Measurements from ENCODE around the gene BNC2. TPM values are rescaled to one million over a fixed set of nuclear protein-coding genes. Genes with fewer than 3 reads are reported as not detected.

The BNC2 gene
- total RNA-seq, 2 experiments from 2014 or later, result not detected

GRCh38 chr9:16833296-16833835, 37.1 kb downstream of the BNC2 start:
- H2AFZ ChIP-seq (ENCODE audit: low read length), result no peak overlapping the region
- H3K79me2 ChIP-seq (ENCODE audit: insufficient read depth, low read depth, low read length), result no peaks in the 10 kb centered on the region
- no peaks in the 10 kb centered on the region for H4K20me1 ChIP-seq (ENCODE audit: insufficient read depth, low read length)
- intact Hi-C loops (cut with micrococcal nuclease; ENCODE audit: unreplicated experiment), result no loop called here
- CTCF ChIA-PET (ENCODE audit: unreplicated experiment), result no interaction called here
- no peaks in the 10 kb centered on the region for H3K36me3 ChIP-seq (ENCODE audit: insufficient read depth, low read length)
- no peak overlapping the region for H3K4me2 ChIP-seq (ENCODE audit: low read length)
- H3K27ac ChIP-seq (ENCODE audit: low read depth, low read length, poor library complexity, severe bottlenecking), result no peak overlapping the region
- no peaks in the 10 kb centered on the region for H3K9me3 ChIP-seq (ENCODE audit: low read length)
- H3K4me1 ChIP-seq (ENCODE audit: insufficient read depth, low read length, poor library complexity, severe bottlenecking), result no peaks in the 10 kb centered on the region
- DNase-seq (ENCODE audit: low spot score), result no peak
- POLR2A ChIA-PET, result no interaction called here
- BruUV-seq (replicated peaks), result no TSS peak
- H3K9me2 ChIP-seq (ENCODE audit: insufficient read depth, low read length), result no peaks in the 10 kb centered on the region
- TF ChIP-seq EZH2phosphoT487 (IDR thresholded peaks at IDR 0.05; ENCODE audit: borderline replicate concordance, low read depth, low read length), result no peak
- TF ChIP-seq CTCF (conservative IDR thresholded peaks at IDR 0.05; ENCODE audit: low read length), result no peak
- no peak overlapping the region for H3K4me3 ChIP-seq (ENCODE audit: low read depth, low read length, poor library complexity, severe bottlenecking)

- POLR2A ChIA-PET, result no interaction called here
Measured at GRCh38 chr9:16832101-16832500, 38.4 kb downstream of the BNC2 start.

GRCh38 chr9:16830806-16831205, 39.7 kb downstream of the BNC2 start:
- Histone ChIP-seq H3K36me3 (ENCODE audit: insufficient read depth, low read length) (no peaks in the 10 kb centered on the region), H3K4me3 (ENCODE audit: low read depth, low read length, poor library complexity, severe bottlenecking) (no peak overlapping the region), H3K4me2 (ENCODE audit: low read length) (no peak overlapping the region), H2AFZ (ENCODE audit: low read length) (no peak overlapping the region), H4K20me1 (ENCODE audit: insufficient read depth, low read length) (no peaks in the 10 kb centered on the region), H3K9me2 (ENCODE audit: insufficient read depth, low read length) (no peaks in the 10 kb centered on the region), H3K4me1 (ENCODE audit: insufficient read depth, low read length, poor library complexity, severe bottlenecking) (no peaks in the 10 kb centered on the region), H3K79me2 (ENCODE audit: insufficient read depth, low read depth, low read length) (no peaks in the 10 kb centered on the region), H3K27ac (ENCODE audit: low read depth, low read length, poor library complexity, severe bottlenecking) (no peak overlapping the region), H3K9me3 (ENCODE audit: low read length) (no peaks in the 10 kb centered on the region)
- TF ChIP-seq CTCF (conservative IDR thresholded peaks at IDR 0.05; ENCODE audit: low read length) (no peak), EZH2phosphoT487 (IDR thresholded peaks at IDR 0.05; ENCODE audit: borderline replicate concordance, low read depth, low read length) (no peak)
- ChIA-PET POLR2A (no interaction called here), CTCF (ENCODE audit: unreplicated experiment) (no interaction called here)
- intact Hi-C loops (cut with micrococcal nuclease; ENCODE audit: unreplicated experiment), result no loop called here
- DNase-seq (ENCODE audit: low spot score), result no peak
- BruUV-seq (replicated peaks), result no TSS peak

More at GRCh38 chr9:16832101-16832500, 38.4 kb downstream of the BNC2 start:
- Histone ChIP-seq H3K4me1 (ENCODE audit: insufficient read depth, low read length, poor library complexity, severe bottlenecking) (no peaks in the 10 kb centered on the region), H4K20me1 (ENCODE audit: insufficient read depth, low read length) (no peaks in the 10 kb centered on the region), H3K79me2 (ENCODE audit: insufficient read depth, low read depth, low read length) (no peaks in the 10 kb centered on the region), H3K9me2 (ENCODE audit: insufficient read depth, low read length) (no peaks in the 10 kb centered on the region), H2AFZ (ENCODE audit: low read length) (no peak overlapping the region), H3K36me3 (ENCODE audit: insufficient read depth, low read length) (no peaks in the 10 kb centered on the region), H3K4me3 (ENCODE audit: low read depth, low read length, poor library complexity, severe bottlenecking) (no peak overlapping the region), H3K9me3 (ENCODE audit: low read length) (no peaks in the 10 kb centered on the region), H3K27ac (ENCODE audit: low read depth, low read length, poor library complexity, severe bottlenecking) (no peak overlapping the region), H3K4me2 (ENCODE audit: low read length) (no peak overlapping the region)
- no peak for DNase-seq (ENCODE audit: low spot score)
- BruUV-seq (replicated peaks), result no TSS peak
- intact Hi-C loops (cut with micrococcal nuclease; ENCODE audit: unreplicated experiment), result no loop called here
- CTCF ChIA-PET (ENCODE audit: unreplicated experiment), result no interaction called here
- TF ChIP-seq EZH2phosphoT487 (IDR thresholded peaks at IDR 0.05; ENCODE audit: borderline replicate concordance, low read depth, low read length), result no peak

All from OCI-LY7 (cell line).